Activated CD4-positive, CD25-positive, alpha-beta regulatory T cell treated with anti-CD3 and anti-CD28 coated beads, Interleukin-2, amount 50 U/mL, for 16 hours (primary cell): ENCODE results near the gene ACTR3.
"Not testable (repeated sequence)": the region's sequence is repeated elsewhere in the genome, so short reads cannot be mapped to it uniquely, and the experiment has no call there.

Experiments
- DNase-seq: peaks from one replicate; pipeline ENCODE4 v3.0.0-alpha.2; 2020; ENCODE audit warnings: low read depth, low spot score

Gene ACTR3

GRCh38 chr2:113905886-113906285 lies 16.0 kb downstream of the ACTR3 start:
- no peak for DNase-seq

GRCh38 chr2:113906647-113907046 lies 16.8 kb downstream of the ACTR3 start:
- DNase-seq: no peak

DNA sequence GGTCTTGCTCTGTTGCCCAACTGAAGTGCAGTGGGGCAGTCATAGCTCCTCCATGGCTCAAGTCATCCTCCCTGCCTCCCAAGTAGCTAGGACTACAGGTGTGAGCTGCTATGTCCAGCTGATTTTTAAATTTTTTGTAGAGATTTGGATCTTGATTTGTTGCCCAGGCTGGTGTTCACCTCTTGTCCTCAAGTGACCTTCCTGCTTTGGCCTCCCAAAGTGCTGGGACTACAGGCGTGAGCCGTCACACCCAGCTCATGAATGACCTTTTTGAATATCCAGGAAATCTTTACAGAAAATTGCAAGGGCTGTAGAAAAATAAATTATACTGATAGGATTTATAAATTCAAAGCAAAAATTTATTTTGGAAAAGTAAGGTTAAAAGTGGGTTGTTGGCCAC lies 17.4 kb downstream of the ACTR3 start:
- no peak for DNase-seq

DNA sequence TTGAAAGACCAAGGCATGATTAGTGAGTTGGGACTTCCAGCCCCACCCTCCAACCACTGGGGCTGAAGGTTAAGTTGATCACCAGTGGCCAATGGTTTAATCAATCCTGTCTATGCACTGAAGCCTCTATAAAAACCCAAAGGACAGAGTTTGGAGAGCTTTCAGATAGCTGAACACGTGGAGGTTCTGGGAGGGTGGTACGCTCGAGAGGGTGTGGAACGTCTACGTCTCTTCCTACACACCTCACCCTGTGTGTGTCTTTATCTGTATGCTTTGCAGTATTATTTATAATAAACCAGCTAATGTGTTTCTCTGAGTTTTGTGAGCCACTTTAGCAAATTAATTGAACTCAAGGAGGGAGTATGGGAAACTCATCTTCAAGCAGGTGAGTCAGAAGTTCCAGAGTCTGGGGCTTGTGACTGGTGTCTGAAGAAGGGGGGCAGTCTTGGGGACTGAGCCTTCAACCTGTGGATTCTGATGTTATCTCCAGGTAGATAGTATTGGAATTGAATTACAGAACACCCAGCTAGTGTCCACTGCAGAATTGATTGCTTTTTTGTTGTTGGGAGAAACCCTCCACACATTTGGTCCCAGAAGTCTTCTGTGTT lies 20.3 kb downstream of the ACTR3 start:
- DNase-seq: peak; percentile 31

DNA sequence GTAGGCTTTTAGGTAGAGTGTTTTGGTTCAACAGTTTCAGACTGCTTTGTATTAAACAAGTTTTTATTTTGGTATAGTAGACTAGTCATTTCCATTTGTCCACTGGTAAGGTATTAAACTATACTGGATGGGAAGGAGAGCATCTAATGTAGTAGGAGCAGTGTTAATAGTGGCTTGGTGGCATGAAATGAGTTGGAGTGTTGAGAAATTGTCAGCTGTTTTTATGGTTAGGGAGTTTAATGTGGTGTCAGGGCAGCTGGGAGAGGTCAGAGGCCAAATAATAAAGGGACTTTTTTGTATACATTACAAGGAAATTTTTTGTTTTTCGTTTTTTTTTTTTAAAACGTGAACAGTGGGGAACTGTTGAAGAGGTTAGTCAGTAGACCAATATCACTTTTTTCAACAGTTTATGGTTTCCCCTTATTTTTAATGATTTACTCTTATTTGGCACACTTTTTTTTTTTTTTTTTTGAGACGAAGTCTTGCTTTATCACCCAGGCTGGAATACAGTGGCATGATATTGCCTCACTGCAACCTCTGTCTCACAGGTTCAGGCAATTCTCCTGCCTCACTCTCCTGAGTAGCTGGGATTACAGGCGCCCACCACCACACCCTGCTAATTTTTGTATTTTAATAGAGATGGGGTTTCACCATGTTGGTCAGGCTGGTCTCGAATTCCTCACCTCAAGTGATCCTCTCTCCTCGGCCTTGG lies 21.2 kb downstream of the ACTR3 start:
- no peak for DNase-seq

GRCh38 chr2:113915082-113915819 lies 25.4 kb downstream of the ACTR3 start:
- DNase-seq: no peak

GRCh38 chr2:113918229-113918628 lies 28.3 kb downstream of the ACTR3 start:
- DNase-seq: no peak

GRCh38 chr2:113920996-113921395 lies 31.1 kb downstream of the ACTR3 start:
- no peak for DNase-seq

DNA sequence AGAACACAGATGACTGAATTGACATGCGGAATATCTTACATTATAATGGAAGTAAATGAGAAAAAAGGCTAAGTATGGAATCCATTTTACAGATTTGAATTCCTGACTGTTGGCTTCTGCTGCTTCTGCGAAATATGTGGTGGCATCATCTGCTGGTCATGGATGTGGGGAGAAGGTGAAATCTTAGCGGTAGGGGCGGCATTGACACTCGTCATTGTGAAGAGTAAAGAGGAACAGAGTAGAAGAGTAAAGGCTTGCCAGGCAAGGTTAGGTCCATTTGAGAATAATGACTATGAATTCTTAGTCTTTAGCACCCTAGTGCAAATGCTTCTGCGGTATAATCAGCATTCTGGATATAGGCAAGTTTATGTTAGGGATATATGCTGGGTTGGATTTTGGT lies 32.4 kb downstream of the ACTR3 start:
- DNase-seq: no peak

DNA sequence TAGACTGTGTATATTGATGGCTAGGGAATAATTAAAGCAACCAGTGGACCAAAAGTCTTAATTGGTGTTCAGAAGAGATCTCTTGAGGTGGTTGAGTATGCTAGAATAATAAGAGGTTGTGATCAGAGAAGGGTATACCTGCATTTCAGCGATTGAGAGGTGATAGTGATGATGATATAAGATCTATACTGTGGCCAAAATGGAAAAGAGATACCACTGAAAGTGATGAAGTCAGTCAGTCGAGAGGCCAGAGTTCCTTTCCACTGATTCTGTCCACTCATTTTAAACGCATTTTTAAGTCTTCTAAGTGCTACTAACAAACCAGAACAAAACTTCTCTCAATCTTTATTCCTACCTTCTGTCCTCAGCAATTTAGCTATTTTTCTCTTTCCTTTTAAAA lies 32.9 kb downstream of the ACTR3 start:
- no peak for DNase-seq

DNA sequence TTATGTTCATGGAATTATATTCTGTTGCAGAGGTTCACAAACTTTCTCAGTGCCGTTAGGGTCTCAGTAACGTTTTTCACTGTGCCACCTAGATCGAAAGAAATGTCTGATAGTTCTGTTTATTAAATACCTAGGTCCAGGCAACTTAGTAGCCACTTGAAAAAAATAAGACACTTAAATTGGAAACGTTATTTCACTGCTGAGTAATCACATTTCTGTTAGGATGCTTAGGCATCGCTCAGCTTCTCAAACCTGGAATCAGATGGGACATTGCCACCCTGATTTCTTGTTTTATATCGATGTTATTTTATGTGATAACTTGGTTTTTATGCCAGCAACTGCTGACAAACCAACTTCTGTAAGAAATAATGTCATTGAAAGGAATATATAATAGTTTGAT lies 36.0 kb downstream of the ACTR3 start:
- no peak for DNase-seq

DNA sequence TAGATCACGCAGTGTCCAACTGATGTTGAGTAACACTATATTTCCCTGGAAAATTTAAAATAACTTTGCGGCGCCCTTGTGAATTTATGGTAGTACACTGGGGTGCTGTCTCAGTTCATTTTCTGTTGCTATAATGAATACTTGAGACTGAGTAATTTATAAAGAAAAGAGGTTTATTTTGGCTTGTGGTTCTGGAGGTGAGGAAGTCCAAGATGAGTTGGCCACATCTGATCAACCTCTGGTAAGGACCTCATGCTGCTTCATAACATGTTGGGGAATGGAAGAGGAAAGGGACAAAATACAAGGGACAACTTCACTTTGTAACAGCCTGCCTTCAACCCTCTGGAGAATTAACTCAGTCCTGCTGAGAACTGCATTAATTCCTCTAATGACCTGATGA lies 36.4 kb downstream of the ACTR3 start:
- no peak for DNase-seq

GRCh38 chr2:113930448-113930847 lies 40.6 kb downstream of the ACTR3 start:
- no peak for DNase-seq

- no peak for DNase-seq
Observed at GRCh38 chr2:113937501-113937900, 47.6 kb downstream of the ACTR3 start.

DNA sequence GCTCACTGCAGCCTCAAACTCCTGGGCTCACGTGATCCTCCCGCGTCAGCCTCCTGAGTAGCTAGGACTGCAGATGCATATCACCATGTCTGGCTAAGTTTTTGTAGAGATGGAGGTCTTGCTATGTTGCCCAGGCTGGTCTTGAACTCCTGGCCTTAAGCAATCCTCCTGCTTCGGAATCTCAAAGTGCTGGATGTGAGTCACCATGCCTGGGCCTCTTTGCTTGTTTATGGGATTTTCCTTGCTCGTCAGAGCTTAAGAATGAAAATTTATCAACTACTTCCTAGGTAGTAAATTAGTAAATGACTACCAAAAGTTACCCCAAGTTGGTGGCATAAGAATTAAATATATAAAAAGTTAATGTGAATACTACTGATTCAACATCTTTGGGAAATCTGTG lies 51.0 kb downstream of the ACTR3 start:
- no peak for DNase-seq

DNA sequence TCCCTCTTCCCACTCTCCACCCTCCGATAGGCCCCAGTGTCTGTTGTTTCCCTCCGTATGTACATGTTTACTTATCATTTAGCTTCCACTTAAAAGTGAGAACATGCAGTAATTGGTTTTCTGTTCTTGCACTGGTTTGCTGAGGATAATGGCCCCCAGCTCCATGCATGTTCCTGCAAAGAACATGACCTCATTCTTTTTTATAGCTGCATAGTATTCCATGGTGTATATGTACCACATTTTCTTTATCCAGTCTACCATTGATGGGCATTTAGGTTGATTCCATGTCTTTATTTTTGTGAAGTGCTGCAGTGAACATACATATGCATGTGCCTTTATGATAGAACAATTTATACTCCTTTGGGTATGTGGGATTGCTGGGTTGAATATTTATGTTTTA lies 55.9 kb downstream of the ACTR3 start:
- DNase-seq: not testable (repeated sequence)

GRCh38 chr2:113950906-113951305 lies 61.0 kb downstream of the ACTR3 start:
- DNase-seq: not testable (repeated sequence)

DNA sequence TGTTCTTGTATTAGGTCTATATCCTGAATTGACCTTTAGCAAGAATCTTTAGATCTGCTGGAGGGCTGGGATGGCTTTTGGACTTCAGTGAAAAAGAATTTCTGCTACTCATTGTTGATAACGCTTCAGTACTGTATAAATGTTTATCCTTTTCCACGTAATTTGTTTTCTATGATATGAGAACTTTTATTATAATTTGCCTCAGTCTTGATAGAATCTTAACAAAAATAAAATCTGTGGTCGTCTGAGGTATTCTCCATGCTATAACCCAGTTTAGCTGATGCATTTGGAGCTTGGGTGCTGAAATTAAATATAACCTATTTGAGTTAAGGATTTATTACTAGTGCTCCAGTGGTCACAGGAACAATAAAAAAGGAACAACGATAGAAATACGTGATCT lies 71.1 kb downstream of the ACTR3 start:
- no peak for DNase-seq

GRCh38 chr2:113962692-113963480 lies 73.0 kb downstream of the ACTR3 start:
- no peak for DNase-seq

DNA sequence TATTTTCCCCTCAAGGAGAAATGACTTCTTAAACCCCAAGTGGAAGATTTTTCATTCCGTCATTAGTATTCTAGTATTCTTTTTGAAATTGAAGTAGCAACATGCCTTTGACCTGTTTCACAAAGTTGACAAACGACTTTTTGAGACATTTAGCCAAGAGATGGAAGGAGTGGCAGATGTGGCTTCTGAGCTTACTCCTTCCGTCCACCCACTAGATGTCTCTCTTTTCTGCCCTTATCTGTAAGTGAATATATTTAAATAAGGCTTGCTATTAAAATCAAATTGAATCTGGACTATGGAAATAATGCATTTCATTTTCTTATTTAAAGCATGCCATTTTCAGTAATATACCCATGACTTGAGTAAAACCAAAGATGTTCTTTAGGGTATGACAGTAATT lies 74.1 kb downstream of the ACTR3 start:
- no peak for DNase-seq

DNA sequence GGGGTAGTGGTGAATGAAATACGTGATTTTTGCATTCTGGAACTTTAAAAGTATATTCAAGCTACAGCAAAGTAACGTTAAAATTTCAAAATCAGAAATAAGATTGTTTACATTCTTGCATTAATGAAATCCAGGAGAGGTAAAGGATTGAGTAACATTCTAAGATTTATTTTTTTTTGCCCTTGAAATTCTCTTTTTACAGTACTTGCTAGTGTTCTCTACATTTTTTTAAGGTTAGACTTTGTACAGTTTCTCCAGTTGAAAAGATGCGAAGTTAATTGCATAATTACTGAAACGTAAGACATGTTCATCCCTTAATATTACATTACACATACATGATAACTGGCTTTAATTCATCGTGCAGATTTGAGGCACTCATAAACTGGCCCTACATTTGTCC lies 74.5 kb downstream of the ACTR3 start:
- DNase-seq: no peak

GRCh38 chr2:113965228-113965627 lies 75.3 kb downstream of the ACTR3 start:
- DNase-seq: no peak
